ENCODE data around the gene COMP. TPM values are rescaled to one million over a fixed set of nuclear protein-coding genes. Genes with fewer than 3 reads are reported as not detected.
"Not testable (repeated sequence)": the region's sequence is repeated elsewhere in the genome, so short reads cannot be mapped to it uniquely, and the experiment has no call there.

COMP gene
- not detected in 2 replicates for total RNA-seq

DNA sequence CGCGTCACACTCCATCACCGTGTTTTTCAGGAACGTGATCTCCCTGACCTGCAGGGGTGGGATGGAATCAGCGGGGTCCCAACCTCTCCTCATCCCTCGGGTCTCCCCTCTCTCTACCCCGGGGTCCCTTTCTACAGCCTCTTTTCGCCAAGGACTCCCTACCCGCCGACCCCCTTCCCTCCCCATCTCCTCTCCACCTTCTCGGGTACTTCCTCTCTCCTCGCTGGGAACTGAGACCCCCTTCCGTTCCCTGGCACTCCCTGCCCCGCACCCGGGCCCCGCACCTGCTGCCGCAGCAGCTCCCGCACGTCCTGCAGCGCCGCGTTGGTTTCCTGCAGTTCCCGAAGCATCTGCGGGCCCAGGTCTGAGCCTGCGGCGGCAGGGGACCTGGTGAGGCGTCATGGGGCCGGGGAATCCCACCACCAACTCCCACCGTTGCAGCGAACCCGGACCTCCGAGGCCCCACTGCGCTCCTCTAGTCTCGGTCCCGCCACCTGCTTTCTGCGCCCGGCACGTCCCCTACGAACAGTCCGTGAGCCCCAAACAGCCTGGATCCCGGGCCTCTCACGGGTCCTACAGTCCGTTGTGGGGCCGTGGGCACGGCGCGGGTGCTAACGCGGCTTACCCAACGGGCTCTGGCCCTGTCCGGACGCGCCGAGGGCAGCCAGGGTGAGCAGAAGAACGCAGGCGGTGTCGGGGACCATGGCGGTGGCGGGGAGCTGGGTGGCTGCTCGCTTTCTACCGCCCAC lies at the start of gene COMP:
Gene COMP, minus strand, starts transcription at position 740 of the 749 bp plus-strand sequence. Its CDS starts 36 bp downstream, at position 704.
- DNase-seq (ENCODE audit: extremely low read depth, low read depth, low spot score) = no peak

DNA sequence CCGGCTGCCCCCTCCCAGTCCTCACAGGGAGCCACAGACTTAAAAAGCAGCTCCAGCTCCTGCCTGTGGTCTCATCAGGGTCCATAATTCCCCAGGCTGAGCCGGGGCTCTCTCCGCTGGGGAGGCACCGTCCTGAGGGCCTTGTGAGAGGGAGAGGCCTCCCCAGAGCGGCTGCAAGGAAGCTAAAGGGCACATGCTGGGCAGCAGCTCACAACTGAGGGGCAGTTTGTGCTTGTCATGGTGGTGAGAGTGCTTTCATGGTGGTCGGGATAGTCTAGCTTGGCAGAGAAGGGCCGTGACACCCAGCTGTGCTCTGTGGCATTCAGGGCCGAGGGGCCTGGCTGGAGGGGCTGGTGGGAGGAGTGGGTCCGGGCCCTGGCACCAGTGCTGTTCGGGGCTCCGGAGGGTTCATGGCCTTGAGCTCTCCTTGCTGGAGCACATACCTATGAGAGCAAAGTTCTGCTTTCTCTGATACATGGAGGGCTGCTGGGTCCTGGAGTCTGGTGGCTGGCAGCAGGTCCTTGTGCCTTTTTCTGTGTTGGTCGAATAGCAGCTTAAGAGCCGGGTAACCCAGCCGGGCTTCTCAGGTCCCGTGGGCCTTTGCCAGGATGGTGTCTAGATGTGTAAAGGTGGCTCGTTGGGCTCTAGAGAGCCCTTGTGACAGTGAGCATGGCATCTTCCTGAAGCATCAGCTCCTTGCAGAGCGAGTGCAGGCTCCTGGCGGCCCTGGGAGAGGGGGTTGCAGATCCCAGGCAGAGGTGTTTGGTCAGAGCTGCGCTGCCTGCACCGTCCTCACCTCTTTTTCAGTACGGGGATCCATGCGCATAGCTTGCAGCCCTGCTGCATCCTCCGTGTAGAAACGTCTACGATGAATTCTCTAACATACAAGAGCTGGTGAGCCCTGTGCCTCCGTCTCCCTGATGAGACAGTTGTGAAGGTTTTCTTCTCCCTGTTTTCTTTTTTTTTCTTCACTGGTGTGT lies 49.5 kb upstream of the COMP start:
- no peak for DNase-seq (ENCODE audit: extremely low read depth, low read depth, low spot score)

DNA sequence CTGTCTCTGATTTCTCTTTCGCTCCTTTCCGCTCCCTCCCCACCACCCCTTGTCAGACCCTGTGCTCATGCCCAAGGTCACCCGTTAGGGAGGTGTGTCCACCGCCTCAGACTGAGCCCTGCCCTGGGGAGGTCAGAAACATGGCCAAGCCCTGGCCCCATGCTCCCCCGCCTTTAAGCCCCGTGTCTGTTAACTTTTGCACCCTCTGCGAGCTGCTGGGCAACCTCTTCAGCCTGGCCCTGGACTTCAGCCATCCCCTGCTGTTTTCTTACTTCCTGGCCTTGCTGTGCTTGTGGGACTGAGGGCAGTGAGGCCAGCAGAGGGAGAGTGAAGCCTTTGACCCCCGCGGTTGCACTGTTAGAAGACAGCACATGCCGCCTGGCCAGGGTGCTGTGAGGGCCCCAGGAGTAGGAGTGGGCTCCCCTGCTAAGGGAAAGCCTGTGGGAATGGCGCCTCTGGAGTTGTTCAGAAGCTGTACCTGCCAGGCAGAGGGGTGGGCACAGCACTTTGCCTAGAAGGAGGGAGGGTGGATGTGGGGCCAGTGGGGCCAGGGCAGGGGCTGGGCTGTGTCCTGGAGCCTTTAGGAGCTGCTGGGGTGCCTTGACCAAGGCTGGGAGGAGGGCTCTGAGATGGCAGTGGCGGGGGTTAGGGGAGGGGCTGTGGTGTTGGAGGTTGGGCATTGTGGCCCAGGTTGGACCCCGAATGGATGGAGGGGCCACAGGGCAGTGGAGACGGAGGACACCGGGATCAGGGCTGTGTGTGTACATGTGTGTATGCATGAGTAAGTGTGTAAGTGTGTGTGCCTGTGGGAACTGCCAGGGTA lies 48.6 kb upstream of the COMP start:
- DNase-seq (ENCODE audit: extremely low read depth, low read depth, low spot score) = no peak

DNA sequence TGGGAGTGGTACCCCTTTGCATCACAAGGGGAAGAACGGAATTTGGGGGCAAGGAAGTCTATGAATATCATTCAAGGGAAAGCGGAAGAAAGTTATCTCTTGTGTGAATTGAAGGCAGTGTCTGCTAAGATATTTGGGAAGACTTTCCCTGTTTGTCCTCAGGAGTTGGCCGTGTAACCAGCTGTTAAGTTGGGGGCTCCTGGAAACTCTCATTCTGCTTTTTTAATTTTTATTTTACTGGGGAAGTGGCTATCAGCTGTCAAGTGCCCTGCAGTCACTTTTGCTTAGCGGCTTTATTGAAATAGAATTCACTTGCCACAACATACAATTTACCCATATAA lies 43.5 kb upstream of the COMP start:
- DNase-seq (ENCODE audit: extremely low read depth, low read depth, low spot score) = no peak

DNA sequence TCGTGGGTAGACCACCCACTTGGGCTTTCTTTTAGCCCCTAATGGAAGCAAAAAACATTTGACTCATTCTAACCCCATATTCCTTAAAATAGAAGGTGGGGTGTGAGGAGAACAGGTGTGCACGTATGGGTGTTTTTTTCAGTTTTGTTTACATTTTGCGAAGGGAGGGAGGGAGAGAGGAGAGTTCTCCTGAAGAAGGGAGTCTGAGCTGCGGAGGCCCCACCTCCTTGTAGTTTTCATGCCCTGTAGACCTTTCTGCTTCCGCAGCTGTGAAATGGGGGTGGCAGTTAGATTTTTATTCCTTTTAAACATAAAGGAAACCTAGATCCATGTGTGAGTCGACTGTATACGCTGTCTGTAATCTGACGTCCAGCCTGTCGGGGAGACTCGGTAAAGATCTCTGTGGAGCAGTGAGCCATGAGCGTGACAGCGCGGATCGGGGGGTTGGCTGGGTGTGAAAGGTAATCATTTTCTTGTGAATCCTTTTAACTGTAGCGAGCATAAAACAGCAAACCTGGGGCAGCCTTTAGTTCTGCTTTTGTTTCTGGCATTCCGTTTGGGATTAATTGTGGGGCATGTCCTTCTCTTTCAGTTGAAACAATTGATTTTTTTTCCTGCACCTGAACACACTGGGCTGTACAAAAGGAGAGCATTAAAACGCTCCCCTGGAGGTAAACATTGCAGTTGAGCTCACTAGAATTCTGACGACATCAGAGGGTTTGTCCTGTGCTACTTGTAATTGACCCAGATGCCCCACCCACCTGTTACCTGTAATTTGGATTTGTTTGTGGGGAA lies 42.9 kb upstream of the COMP start:
- no peak for DNase-seq (ENCODE audit: extremely low read depth, low read depth, low spot score)

DNA sequence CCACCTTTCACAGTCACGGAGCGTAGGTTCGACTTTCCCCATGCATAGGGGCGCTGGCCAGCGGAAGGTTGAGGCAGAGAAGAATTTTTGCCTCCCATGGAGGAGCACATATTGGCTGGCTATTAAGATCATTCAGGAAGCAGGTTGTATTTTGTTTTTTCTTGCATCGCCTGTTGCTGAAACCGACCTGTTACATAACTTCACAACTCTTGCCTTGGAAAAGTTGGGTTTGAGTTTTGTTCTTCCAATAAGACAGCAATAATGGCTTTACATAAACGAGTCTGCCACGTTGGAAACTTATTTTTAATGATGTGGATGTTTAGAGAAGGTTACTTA lies 42.0 kb upstream of the COMP start:
- no peak for DNase-seq (ENCODE audit: extremely low read depth, low read depth, low spot score)

DNA sequence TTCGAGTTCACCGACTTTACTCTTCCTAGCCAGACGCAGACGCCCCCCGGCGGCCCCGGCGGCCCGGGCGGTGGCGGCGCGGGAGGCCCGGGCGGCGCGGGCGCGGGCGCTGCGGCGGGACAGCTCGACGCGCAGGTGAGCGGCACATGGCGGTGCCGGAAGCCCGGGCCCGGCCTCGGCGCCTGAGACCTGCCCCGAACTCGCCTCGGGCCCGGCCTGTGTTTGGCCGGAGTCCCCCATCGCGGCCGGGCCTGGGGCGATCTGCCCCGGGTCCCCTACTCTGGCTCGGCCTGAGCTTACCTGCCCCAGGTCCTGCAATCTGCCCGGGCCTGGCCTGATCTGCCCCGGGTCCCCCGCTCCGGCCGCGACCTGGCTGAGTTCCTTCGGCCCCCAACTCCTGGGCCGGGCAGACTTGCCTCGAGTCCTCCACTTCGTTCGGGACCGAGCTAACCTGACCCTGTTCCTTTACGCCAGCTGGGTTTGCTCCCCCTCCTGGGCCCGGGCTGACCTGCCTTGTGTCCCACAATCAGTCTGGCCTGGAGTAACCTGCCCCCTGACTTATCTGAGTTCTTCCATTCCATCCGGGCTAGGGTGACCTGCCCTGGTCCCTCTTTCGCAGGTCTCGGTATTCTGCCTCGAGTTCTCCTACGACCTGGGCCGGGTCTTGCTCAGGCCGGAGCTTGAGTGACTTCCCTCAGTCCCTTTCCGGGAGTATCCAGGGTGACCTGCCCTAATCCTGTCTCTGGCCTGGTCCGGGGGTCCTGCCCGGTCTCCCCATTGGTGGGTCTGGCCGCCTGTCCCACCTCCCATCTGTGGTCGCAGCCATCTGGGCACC lies 41.4 kb upstream of the COMP start:
- no peak for DNase-seq (ENCODE audit: extremely low read depth, low read depth, low spot score)

DNA sequence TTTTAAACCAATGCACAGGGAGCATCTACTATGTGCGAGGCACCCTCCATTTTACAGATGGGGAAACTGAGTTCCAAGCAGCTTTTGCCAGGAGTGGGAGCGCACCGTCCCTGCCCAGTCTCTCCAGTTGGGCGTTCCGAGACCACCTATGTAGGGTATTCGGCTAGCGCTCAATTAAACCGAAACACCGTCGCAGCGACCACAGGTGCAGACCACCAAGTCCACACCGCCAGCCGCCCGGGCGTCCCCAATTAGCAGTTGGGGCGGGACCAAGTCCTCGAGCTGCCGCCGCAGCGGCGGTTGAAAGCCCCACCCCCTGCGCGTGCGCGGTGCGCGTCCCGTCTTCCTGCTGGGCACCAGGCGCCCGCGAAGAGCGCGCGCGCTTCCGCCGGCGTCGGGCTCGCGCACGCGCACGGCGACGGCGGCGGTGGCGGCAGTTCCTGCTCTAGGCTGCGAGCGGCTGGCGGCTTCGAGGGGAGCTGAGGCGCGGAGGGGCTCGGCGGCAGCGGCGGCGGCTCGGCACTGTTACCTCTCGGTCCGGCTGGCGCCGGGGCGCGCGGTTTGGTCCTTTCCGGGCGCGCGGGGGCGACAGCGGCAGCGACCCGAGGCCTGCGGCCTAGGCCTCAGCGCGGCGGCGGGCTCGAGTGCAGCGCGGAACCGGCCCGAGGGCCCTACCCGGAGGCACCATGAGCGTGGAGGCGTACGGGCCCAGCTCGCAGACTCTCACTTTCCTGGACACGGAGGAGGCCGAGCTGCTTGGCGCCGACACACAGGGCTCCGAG lies 40.6 kb upstream of the COMP start, which contains the start of gene UPF1:
Gene UPF1, plus strand, starts transcription at position 436 of the 782 bp plus-strand sequence. Its CDS starts 251 bp downstream, at position 687.
- DNase-seq (ENCODE audit: extremely low read depth, low read depth, low spot score) = no peak

DNA sequence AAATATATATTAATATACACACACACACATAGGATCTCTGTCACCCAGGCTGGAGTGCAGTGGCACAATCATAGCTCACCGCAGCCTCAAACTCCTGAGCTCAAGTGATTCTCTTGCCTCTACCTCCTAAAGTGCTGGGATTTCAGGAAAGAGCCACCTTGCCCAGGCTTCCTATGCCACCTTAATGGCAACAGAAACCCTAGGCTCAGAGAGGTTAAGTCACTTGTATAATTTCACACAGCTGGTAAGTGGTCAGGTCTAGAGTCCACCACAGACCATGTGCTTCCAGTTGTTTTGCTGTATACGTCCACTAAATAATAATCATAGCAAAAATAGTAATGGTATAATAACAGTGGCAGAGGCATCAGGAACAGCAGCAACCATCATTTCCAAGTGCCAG lies 39.4 kb upstream of the COMP start:
- DNase-seq (ENCODE audit: extremely low read depth, low read depth, low spot score) = no peak

DNA sequence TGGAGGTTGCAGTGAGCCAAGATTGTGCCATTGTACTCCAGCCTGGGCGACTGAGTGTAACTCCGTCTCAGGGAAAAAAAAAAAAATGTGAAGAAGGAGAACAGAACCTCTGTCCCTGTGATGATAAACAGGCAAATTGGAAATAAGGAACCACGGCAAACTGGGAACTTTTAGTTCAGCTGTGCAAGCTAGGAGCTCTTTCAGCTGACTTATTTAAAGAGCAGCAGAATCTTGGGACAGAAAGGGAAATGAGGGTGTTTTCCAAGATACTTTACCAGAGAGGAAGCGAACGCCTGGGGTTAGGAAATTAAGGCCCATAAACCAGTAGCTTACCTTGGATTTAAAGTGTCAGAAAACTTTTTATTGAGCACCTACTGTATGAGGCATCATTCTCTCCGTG lies 37.7 kb upstream of the COMP start:
- DNase-seq (ENCODE audit: extremely low read depth, low read depth, low spot score) = no peak

DNA sequence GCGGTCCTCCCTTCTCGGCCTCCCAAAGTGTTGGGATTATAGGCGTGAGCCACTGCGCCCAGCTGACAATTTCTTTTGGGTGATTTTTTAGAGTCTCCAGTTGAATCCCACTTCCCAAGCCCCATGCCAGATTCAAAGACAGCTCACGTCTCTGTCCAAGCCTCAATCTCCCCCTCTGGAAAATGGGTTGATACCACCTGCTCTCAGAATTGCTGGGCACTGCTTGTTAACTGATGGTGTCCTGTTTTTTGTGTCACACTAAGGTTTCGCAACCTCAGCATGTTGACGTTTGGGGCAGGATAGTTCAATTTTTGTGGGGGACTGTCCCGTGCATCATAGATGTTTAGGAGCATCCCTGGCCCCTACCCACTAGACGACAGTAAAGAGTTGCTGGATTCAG lies 26.5 kb upstream of the COMP start:
- DNase-seq (ENCODE audit: extremely low read depth, low read depth, low spot score) = no peak

DNA sequence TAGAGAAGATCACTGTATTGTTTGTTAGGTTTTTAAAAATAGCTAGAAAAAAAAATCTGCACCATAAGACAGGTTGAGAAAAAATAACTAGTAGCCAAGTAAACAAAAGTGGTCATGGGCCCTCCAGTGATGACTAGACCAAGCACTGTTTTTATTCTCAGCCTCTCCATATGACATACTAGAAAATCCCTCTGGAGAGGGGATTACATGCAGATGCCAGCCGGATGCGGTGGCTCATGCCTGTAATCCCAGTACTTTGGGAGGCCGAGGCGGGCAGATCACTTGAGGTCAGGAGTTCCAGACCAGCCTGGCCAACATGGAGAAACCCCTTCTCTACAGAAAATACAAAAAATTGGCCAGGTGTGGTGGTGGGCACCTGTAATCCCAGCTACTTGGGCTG lies 25.5 kb upstream of the COMP start:
- DNase-seq (ENCODE audit: extremely low read depth, low read depth, low spot score) = not testable (repeated sequence)

DNA sequence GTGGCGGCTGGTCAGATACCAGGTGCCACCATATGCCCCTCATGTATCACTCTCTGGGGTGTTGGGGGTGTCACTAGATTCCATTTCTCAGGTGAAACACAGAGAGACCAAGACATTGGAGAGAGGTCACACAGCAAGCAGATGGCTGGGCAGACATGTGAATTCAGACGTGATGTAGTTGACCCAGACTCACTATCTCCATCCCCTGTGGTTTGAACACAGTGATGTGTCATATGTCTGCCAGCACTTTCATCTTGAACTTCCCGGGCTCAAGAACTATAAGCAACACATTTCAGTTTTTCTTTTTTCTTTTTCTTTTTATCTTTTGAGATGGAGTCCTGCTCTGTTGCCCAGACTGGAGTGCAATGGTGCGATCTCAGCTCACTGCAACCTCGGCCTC lies 24.6 kb upstream of the COMP start:
- DNase-seq (ENCODE audit: extremely low read depth, low read depth, low spot score) = no peak

DNA sequence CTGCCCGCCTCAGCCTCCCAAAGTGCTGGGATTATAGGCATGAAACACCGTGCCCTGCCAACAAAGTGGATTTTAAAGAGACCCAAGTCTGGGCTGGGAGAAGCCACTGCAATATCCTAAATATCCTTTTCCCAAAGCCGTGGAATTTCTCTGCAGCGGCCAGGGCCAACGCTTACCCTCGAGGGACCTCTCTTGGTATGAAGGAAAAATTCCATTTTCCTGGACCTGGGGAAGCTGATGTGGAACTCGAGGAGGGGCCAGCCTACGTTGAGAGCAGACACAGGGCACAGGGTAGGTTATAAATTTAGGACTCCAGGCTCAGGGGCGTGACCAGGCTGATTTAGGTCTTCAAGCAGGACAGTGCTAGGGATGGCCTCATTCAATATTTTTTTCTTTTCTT lies 23.0 kb upstream of the COMP start:
- DNase-seq (ENCODE audit: extremely low read depth, low read depth, low spot score) = no peak

DNA sequence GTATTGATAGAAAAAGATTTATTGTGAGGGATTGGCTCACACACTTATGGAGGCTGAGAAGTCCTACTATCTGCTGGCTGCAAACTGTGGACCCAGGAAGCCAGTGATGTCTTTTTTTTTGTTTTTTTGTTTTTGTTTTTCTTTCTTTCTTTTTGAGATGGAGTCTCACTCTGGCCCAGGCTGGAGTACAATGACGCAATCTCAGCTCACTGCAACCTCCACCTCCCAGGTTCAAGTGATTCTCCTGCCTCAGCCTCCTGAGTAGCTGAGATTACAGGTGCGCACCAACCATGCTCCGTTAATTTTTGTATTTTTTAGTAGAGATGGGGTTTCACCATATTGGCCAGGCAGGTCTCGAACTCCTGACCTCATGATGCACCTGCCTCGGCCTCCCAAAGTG lies 20.5 kb upstream of the COMP start:
- DNase-seq (ENCODE audit: extremely low read depth, low read depth, low spot score) = not testable (repeated sequence)

DNA sequence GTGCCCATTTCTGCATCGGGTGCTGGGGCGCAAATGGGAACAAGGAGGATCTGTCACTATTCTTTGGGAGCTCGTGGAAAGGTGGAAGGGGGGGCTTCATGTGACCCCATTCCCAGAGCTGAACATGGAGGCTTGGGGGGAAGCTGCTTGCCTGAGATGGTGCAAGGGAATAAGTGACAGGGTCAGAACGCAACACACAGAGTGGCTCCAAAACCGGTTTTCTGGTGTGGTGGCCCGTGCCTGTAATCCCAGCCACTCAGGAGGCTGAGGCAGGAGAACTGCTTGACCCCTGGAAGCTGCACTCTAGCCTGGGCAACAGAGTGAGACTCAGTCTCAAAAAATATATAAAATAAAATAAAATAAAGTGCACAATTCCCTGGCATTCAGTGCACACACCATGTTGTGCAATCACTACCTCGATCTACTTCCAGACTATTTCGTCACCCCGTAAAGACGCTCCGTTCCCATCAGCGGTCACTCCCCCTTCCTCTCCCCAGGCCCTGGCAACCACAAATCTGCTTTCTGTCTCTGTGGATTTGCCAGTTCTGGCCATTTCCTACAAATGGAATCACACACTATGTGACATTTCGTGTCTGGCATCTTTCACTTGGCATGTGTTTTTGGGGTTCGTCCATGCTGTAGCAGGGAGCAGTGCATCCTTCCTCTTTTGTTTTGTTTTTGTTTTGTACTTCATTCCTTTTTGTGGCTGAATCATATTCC lies 18.2 kb upstream of the COMP start:
- no peak for DNase-seq (ENCODE audit: extremely low read depth, low read depth, low spot score)

DNA sequence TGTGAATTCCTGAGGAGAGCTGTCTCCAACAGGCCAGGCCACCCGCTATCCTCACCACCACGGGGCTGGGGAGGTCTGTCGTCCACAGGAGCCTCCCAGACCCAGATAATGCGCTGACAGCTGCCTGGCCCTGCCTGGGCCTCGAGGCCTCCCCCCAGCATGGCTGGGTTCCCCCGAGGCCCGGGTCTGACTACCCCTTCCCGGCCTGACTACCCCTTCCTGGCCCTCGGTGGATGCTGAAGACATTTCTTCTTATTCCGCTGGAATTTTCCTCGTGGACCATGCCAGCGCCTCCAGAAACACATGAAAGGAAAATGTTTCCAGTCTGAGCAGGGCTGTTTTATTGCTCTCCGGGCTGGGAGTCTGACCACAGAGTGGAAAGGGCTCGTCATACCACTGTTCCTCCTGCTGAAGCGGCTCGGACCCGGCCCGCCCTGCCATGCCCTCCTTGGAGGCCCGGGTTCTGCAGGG lies 16.8 kb upstream of the COMP start:
- DNase-seq (ENCODE audit: extremely low read depth, low read depth, low spot score) = no peak

DNA sequence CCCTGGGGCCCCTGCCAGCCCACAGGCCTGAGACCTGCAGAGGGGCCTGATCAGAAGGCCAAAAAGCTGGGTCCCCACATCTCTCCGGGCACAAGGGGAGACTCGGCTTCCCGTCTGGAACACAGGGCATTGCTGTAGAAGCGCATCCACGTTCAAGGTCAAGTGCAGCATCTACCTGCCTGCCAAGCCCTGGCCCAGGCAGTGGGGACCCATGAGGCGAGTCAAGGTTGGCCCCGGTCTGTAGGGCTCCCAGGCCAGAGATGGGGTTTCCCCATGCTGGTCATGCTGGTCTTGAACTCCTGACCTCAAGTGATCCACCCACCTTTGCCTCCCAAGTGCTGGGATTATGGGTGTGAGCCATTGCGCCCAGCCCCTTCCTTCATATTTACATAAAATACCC lies 13.5 kb upstream of the COMP start:
- DNase-seq (ENCODE audit: extremely low read depth, low read depth, low spot score) = no peak

Measured in glomerular endothelial cell (primary cell).